Subcutaneous adipose tissue (tissue), 4 donors: Measurements from ENCODE around the gene EIF3I. TPM values are rescaled to one million over a fixed set of nuclear protein-coding genes. Genes with fewer than 3 reads are reported as not detected.

ENCODE experiments used
- CTCF ChIP-seq: fragments of 450-650 bp; IDR thresholded peaks from one replicate; pipeline ENCODE4 v1.5.1; 2016; ENCODE audit warnings: low read depth, mild to moderate bottlenecking, control low read depth, antibody characterized with exemption, moderate library complexity
- total RNA-seq, 4 donors: library from RNA; depleted of rRNA; stranded (reverse); fragments of >200 nt; gene quantifications; one replicate each; pipeline ENCODE4 v1.1.0, GENCODE V29; 2016

Gene EIF3I
- total RNA-seq = 100 to 1,000 TPM; 137 to 166 (median 147) TPM

GRCh38 chr1:32221980-32222755 is at the start of gene EIF3I, which contains the start of gene TMEM234:
Gene EIF3I, plus strand, starts transcription at chr1:32222407. Its CDS starts 35 bp downstream, at chr1:32222442.
Gene TMEM234, minus strand, starts transcription at chr1:32222353. Its CDS starts 31 bp downstream, at chr1:32222322.
- no peak for TF ChIP-seq CTCF

GRCh38 chr1:32172621-32173245 is 49.5 kb upstream of the EIF3I start:
- no peak for TF ChIP-seq CTCF

GRCh38 chr1:32178380-32179192 is 43.6 kb upstream of the EIF3I start:
- TF ChIP-seq CTCF = no peak

GRCh38 chr1:32179193-32179442 is 43.1 kb upstream of the EIF3I start:
- TF ChIP-seq CTCF = no peak

GRCh38 chr1:32179443-32180185 is 42.6 kb upstream of the EIF3I start, which contains the start of gene TXLNA:
Gene TXLNA, plus strand, starts transcription at chr1:32179675. Its CDS starts 671 bp downstream, at chr1:32180346.
- TF ChIP-seq CTCF = no peak

GRCh38 chr1:32180186-32181060 is 41.8 kb upstream of the EIF3I start:
- TF ChIP-seq CTCF = no peak
